ENCODE data around the gene CD44.

Gene CD44

GRCh38 chr11:35160246-35160824 is 21.4 kb downstream of the CD44 start:
- in situ Hi-C loops (cut with HindIII; ENCODE audit: low pct_unique_long_range_greater_than_20kb, low sequenced_read_pairs): no loop called here
- TF ChIP-seq JUND (IDR thresholded peaks at IDR 0.05; ENCODE audit: low read depth): no peak
- no peak for DNase-seq (ENCODE audit: low read depth in 1 of 2, low spot score in 1 of 2)

GRCh38 chr11:35160902-35161597 is 22.1 kb downstream of the CD44 start:
- in situ Hi-C loops (cut with HindIII; ENCODE audit: low pct_unique_long_range_greater_than_20kb, low sequenced_read_pairs): no loop called here
- TF ChIP-seq JUND (IDR thresholded peaks at IDR 0.05; ENCODE audit: low read depth): no peak
- DNase-seq (ENCODE audit: low read depth in 1 of 2, low spot score in 1 of 2): no peak

GRCh38 chr11:35162745-35163144 is 23.8 kb downstream of the CD44 start:
- TF ChIP-seq JUND (IDR thresholded peaks at IDR 0.05; ENCODE audit: low read depth): no peak
- in situ Hi-C loops (cut with HindIII; ENCODE audit: low pct_unique_long_range_greater_than_20kb, low sequenced_read_pairs): no loop called here
- DNase-seq (ENCODE audit: low read depth in 1 of 2, low spot score in 1 of 2): no peak

GRCh38 chr11:35163209-35163608 is 24.2 kb downstream of the CD44 start:
- in situ Hi-C loops (cut with HindIII; ENCODE audit: low pct_unique_long_range_greater_than_20kb, low sequenced_read_pairs): no loop called here
- TF ChIP-seq JUND (IDR thresholded peaks at IDR 0.05; ENCODE audit: low read depth): no peak
- DNase-seq (ENCODE audit: low read depth in 1 of 2, low spot score in 1 of 2): no peak

GRCh38 chr11:35163702-35164496 is 24.9 kb downstream of the CD44 start:
- in situ Hi-C loops (cut with HindIII; ENCODE audit: low pct_unique_long_range_greater_than_20kb, low sequenced_read_pairs): no loop called here
- no peak for DNase-seq (ENCODE audit: low read depth in 1 of 2, low spot score in 1 of 2)
- no peak for TF ChIP-seq JUND (IDR thresholded peaks at IDR 0.05; ENCODE audit: low read depth)

GRCh38 chr11:35165030-35165422 is 26.1 kb downstream of the CD44 start:
- TF ChIP-seq JUND (IDR thresholded peaks at IDR 0.05; ENCODE audit: low read depth): no peak
- in situ Hi-C loops (cut with HindIII; ENCODE audit: low pct_unique_long_range_greater_than_20kb, low sequenced_read_pairs): no loop called here
- no peak for DNase-seq (ENCODE audit: low read depth in 1 of 2, low spot score in 1 of 2)

GRCh38 chr11:35165423-35166368 is 26.7 kb downstream of the CD44 start:
- TF ChIP-seq JUND (IDR thresholded peaks at IDR 0.05; ENCODE audit: low read depth): no peak
- in situ Hi-C loops (cut with HindIII; ENCODE audit: low pct_unique_long_range_greater_than_20kb, low sequenced_read_pairs): no loop called here
- no peak for DNase-seq (ENCODE audit: low read depth in 1 of 2, low spot score in 1 of 2)

GRCh38 chr11:35166369-35167360 is 27.7 kb downstream of the CD44 start:
- no peak for TF ChIP-seq JUND (IDR thresholded peaks at IDR 0.05; ENCODE audit: low read depth)
- DNase-seq (ENCODE audit: low read depth in 1 of 2, low spot score in 1 of 2): no peak
- in situ Hi-C loops (cut with HindIII; ENCODE audit: low pct_unique_long_range_greater_than_20kb, low sequenced_read_pairs): no loop called here

- in situ Hi-C loops (cut with HindIII; ENCODE audit: low pct_unique_long_range_greater_than_20kb, low sequenced_read_pairs): no loop called here
- TF ChIP-seq JUND (IDR thresholded peaks at IDR 0.05; ENCODE audit: low read depth): no peak
- DNase-seq (ENCODE audit: low read depth in 1 of 2, low spot score in 1 of 2): no peak
Measured at GRCh38 chr11:35167426-35167954, 28.5 kb downstream of the CD44 start.

GRCh38 chr11:35168671-35169070 is 29.7 kb downstream of the CD44 start:
- no peak for TF ChIP-seq JUND (IDR thresholded peaks at IDR 0.05; ENCODE audit: low read depth)
- in situ Hi-C loops (cut with HindIII; ENCODE audit: low pct_unique_long_range_greater_than_20kb, low sequenced_read_pairs): no loop called here
- no peak for DNase-seq (ENCODE audit: low read depth in 1 of 2, low spot score in 1 of 2)

GRCh38 chr11:35169112-35169511 is 30.1 kb downstream of the CD44 start:
- no peak for DNase-seq (ENCODE audit: low read depth in 1 of 2, low spot score in 1 of 2)
- TF ChIP-seq JUND (IDR thresholded peaks at IDR 0.05; ENCODE audit: low read depth): no peak
- in situ Hi-C loops (cut with HindIII; ENCODE audit: low pct_unique_long_range_greater_than_20kb, low sequenced_read_pairs): no loop called here
